SK-N-SH (cell line): Measurements from ENCODE around the gene CACNA1D. TPM values are rescaled to one million over a fixed set of nuclear protein-coding genes. Genes with fewer than 3 reads are reported as not detected.

ENCODE experiments used
- CTCF ChIA-PET: fragments of 300-600, 350-600 bp; formaldehyde crosslinking; extraction: SDS; loops from one replicate; lab custom pipeline; 2021; lab: Yijun Ruan, JAX
- POLR2A ChIA-PET: fragments of 350-600 bp; sonication (Branson Sonifier 250); formaldehyde crosslinking; extraction: SDS; loops from one replicate; lab custom pipeline; 2020; ENCODE audit warnings: antibody characterized with exemption, inconsistent platforms; lab: Yijun Ruan, JAX
- DNase-seq: peaks from one replicate; pipeline ENCODE4 v3.0.0; 2012
- H2AFZ ChIP-seq: fragments of 200-600 bp; sonication (generic); 2 replicates; pipeline ENCODE4 v1.8.1; 2016; ENCODE audit warnings: antibody characterized with exemption, mild to moderate bottlenecking, low read depth
- H3F3A ChIP-seq: fragments of 200-600 bp; sonication (generic); replicated peaks from 2 replicates; pipeline ENCODE3; 2016; ENCODE audit warnings: antibody characterized with exemption, mild to moderate bottlenecking; ENCODE audit not compliant: insufficient read depth
- H3K27ac ChIP-seq, 2 experiments: fragments of 200-500 bp in 1 of 2; fragments of 200-600 bp in 1 of 2; sonication (Bioruptor generic) in 1 of 2; sonication (generic), shearing (Covaris generic) in 1 of 2; 2 replicates each; pipeline versions ENCODE4 v1.5.1 to v1.6.1; 2014 to 2016; ENCODE audit warnings: low read depth in 2 of 2, inconsistent platforms in 1 of 2, low read length in 1 of 2, mild to moderate bottlenecking in 1 of 2, mixed read lengths in 1 of 2
- H3K27me3 ChIP-seq: fragments of 200-600 bp; sonication (generic), shearing (Covaris generic); 2 replicates; pipeline ENCODE4 v1.6.1; 2016; ENCODE audit warnings: mixed run types; ENCODE audit not compliant: insufficient read depth
- H3K36me3 ChIP-seq, 2 experiments: fragments of 200-500 bp in 1 of 2; fragments of 200-600 bp in 1 of 2; sonication (Bioruptor generic) in 1 of 2; sonication (generic) in 1 of 2; replicated peaks in 1 of 2; 2 replicates each; pipeline versions ENCODE3 to v1.5.1; 2014 to 2016; ENCODE audit warnings: low read length in 1 of 2, mild to moderate bottlenecking in 1 of 2; ENCODE audit not compliant: insufficient read depth in 2 of 2, control insufficient read depth in 1 of 2
- H3K4me1 ChIP-seq, 2 experiments: fragments of 200-500 bp in 1 of 2; fragments of 200-600 bp in 1 of 2; sonication (Bioruptor generic) in 1 of 2; sonication (generic), shearing (Covaris generic) in 1 of 2; 2 replicates each; pipeline versions ENCODE4 v1.5.1 to v1.6.1; 2014 to 2016; ENCODE audit warnings: low read depth in 1 of 2, low read length in 1 of 2, mixed run types in 1 of 2; ENCODE audit not compliant: insufficient read depth in 2 of 2, control insufficient read depth in 1 of 2
- H3K4me2 ChIP-seq: fragments of 200-600 bp; sonication (generic), shearing (Covaris generic); 2 replicates; pipeline ENCODE4 v1.6.1; 2017; ENCODE audit warnings: mixed run types
- H3K4me3 ChIP-seq, 2 experiments: fragments of 200-500 bp in 1 of 2; fragments of 200-600 bp in 1 of 2; sonication (Bioruptor generic) in 1 of 2; sonication (generic), shearing (Covaris generic) in 1 of 2; 2 replicates each; pipeline versions ENCODE4 v1.5.1 to v1.8.1; 2014 to 2016; ENCODE audit warnings: low read depth in 2 of 2, inconsistent platforms in 1 of 2, low read length in 1 of 2, mild to moderate bottlenecking in 1 of 2, mixed read lengths in 1 of 2, moderate library complexity in 1 of 2
- H3K79me2 ChIP-seq: fragments of 200-600 bp; sonication (generic); 2 replicates; pipeline ENCODE4 v1.8.1; 2017; ENCODE audit warnings: mild to moderate bottlenecking; ENCODE audit not compliant: insufficient read depth
- H3K9ac ChIP-seq: fragments of 200-600 bp; sonication (generic); 2 replicates; pipeline ENCODE4 v1.6.1; 2017; ENCODE audit warnings: mixed run types
- H3K9me2 ChIP-seq: fragments of 200-600 bp; sonication (generic); 2 replicates; pipeline ENCODE4 v1.6.1; 2017; ENCODE audit warnings: mixed run types
- H3K9me3 ChIP-seq: fragments of 200-600 bp; sonication (generic); 2 replicates; pipeline ENCODE4 v1.6.1; 2017; ENCODE audit warnings: mixed run types, mild to moderate bottlenecking, moderate library complexity
- H4K20me1 ChIP-seq: fragments of 200-600 bp; sonication (generic); 2 replicates; pipeline ENCODE4 v1.6.1; 2017; ENCODE audit warnings: mild to moderate bottlenecking, mixed run types; ENCODE audit not compliant: insufficient read depth
- CHD2 ChIP-seq: fragments of 150-350 bp; IDR thresholded peaks from 2 replicates; pipeline ENCODE4 v1.6.1; 2018; ENCODE audit warnings: low read length; ENCODE audit not compliant: partially characterized antibody
- ELF1 ChIP-seq: IDR thresholded peaks from 2 replicates; pipeline ENCODE4 v1.4.0; 2012
- EZH2phosphoT487 ChIP-seq: fragments of 200-600 bp; sonication (generic); IDR thresholded peaks from 2 replicates; pipeline ENCODE4 v1.6.1; 2017; ENCODE audit warnings: low read depth, mixed run types, mild to moderate bottlenecking, antibody characterized with exemption, moderate library complexity, borderline replicate concordance
- FOXJ3 ChIP-seq: sonication (generic); formaldehyde crosslinking; IDR thresholded peaks from 2 replicates; pipeline ENCODE4 v1.5.1; 2020; ENCODE audit warnings: mild to moderate bottlenecking, missing genetic modification reagents
- FOXM1 ChIP-seq: IDR thresholded peaks from 2 replicates; pipeline ENCODE4 v1.4.0; 2012; ENCODE audit warnings: low read depth, mild to moderate bottlenecking
- GABPA ChIP-seq: IDR thresholded peaks from 2 replicates; pipeline ENCODE4 v1.4.0; 2012; ENCODE audit warnings: low read depth, mild to moderate bottlenecking
- GATA2 ChIP-seq: sonication (generic); formaldehyde crosslinking; IDR thresholded peaks from 2 replicates; pipeline ENCODE4 v1.5.0; 2020; ENCODE audit warnings: mild to moderate bottlenecking, missing genetic modification reagents
- IRF3 ChIP-seq: fragments of 150-350 bp; IDR thresholded peaks from 2 replicates; pipeline ENCODE4 v1.6.1; 2016; ENCODE audit warnings: mild to moderate bottlenecking, low read depth, low read length
- JUND ChIP-seq: IDR thresholded peaks from 2 replicates; pipeline ENCODE4 v1.4.0; 2012
- MEF2A ChIP-seq: IDR thresholded peaks from 2 replicates; pipeline ENCODE4 v1.4.0; 2012; ENCODE audit warnings: low read depth, borderline replicate concordance
- MXI1 ChIP-seq: IDR thresholded peaks from 2 replicates; pipeline ENCODE4 v1.6.1; 2012; ENCODE audit warnings: mild to moderate bottlenecking, low read depth, low read length, improper control_type of control experiment
- NFIC ChIP-seq: IDR thresholded peaks from 2 replicates; pipeline ENCODE4 v1.4.0; 2012; ENCODE audit warnings: borderline replicate concordance
- PBX3 ChIP-seq: IDR thresholded peaks from 2 replicates; pipeline ENCODE4; 2012
- RCOR1 ChIP-seq: fragments of 150-350 bp; IDR thresholded peaks from 2 replicates; pipeline ENCODE4 v1.6.1; 2017; ENCODE audit warnings: antibody characterized with exemption, low read length
- REST ChIP-seq: IDR thresholded peaks from 2 replicates; pipeline ENCODE4 v1.6.1; 2012; ENCODE audit warnings: mild to moderate bottlenecking, low read depth, low read length, moderate library complexity
- TEAD4 ChIP-seq: IDR thresholded peaks from 2 replicates; pipeline ENCODE4 v1.4.0; 2012; ENCODE audit warnings: mild to moderate bottlenecking, borderline replicate concordance; ENCODE audit not compliant: insufficient read depth
- WGBS: methylation state at CpG from one replicate; pipeline ENCODE4 v1.1.6; 2017; ENCODE audit warnings: low lambda C conversion rate; 5-methylcytosine and 5-hydroxymethylcytosine counted together
- polyA plus RNA-seq, 3 experiments: library from polyadenylated mRNA; depleted of rRNA; stranded (reverse); fragments of >200 nt; gene quantifications; 2 replicates each; pipeline ENCODE4 v1.2.3, GENCODE V29; 2012
- TF ChIP-seq, protein P1 (sequence below): IDR thresholded peaks from 2 replicates; pipeline ENCODE4 v1.4.0; 2012; ENCODE audit warnings: low read depth, borderline replicate concordance
- TF ChIP-seq, protein P2 (sequence below): IDR thresholded peaks from 2 replicates; pipeline ENCODE4 v1.4.0; 2012; ENCODE audit warnings: low read depth

CACNA1D gene
- polyA plus RNA-seq, 1 of the 3 experiments (the other 2 are of a cell fraction), result 0.12 TPM

DNA sequence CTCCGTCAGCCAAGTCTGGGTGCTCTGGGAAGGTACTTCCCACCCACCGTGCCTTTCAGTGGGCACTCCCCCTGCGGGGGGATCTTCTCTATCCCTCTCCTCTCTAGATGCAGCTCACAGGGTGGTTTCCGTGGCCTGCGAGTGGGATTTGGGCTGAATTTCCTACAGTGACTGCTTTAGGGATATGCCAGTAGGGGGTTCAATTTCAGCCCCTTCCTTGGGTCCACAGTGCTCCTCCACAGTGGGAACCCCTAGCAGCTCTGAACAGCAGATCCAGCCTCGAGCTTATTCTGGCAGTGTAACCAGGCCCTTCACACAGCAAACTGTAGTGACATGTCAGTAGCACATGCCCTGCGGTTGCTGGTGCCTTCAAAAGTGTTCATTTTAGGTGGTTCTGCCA lies 196.1 kb downstream of the CACNA1D start:
- no peaks in the 10 kb centered on the region for H3K9me3 ChIP-seq
- no peaks in the 10 kb centered on the region for H3F3A ChIP-seq
- no peaks in the 10 kb centered on the region for H3K9me2 ChIP-seq
- H2AFZ ChIP-seq, result no peak overlapping the region
- no peak overlapping the region for H3K4me2 ChIP-seq
- no peaks in the 10 kb centered on the region for H4K20me1 ChIP-seq
- no peak overlapping the region for H3K9ac ChIP-seq
- no peaks in the 10 kb centered on the region for H3K36me3 ChIP-seq
- no peak overlapping the region for H3K4me3 ChIP-seq
- CTCF ChIA-PET, result interaction anchor here (0.9 to 7.4 kb wide), 4 partner anchors 13 to 18 kb away, joined by 3 to 45 read pairs (median 4); no protein-coding TSS in a partner anchor
- no peak overlapping the region for H3K27ac ChIP-seq
- POLR2A ChIA-PET, result no interaction called here
- no peaks in the 10 kb centered on the region for H3K27me3 ChIP-seq
- H3K79me2 ChIP-seq, result no peaks in the 10 kb centered on the region
- TF ChIP-seq IRF3 (no peak), MEF2A (no peak), GABPA (no peak), MXI1 (no peak), PBX3 (no peak), RCOR1 (no peak), GATA2 (no peak), REST (no peak), CHD2 (no peak), ELF1 (no peak), TEAD4 (no peak), EZH2phosphoT487 (no peak), FOXM1 (no peak), FOXJ3 (CRISPR knock-in tag) (no peak), NFIC (no peak), JUND (no peak)
- TF ChIP-seq, protein P1, sequence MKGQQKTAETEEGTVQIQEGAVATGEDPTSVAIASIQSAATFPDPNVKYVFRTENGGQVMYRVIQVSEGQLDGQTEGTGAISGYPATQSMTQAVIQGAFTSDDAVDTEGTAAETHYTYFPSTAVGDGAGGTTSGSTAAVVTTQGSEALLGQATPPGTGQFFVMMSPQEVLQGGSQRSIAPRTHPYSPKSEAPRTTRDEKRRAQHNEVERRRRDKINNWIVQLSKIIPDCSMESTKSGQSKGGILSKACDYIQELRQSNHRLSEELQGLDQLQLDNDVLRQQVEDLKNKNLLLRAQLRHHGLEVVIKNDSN, result no peak
- TF ChIP-seq, protein P2, sequence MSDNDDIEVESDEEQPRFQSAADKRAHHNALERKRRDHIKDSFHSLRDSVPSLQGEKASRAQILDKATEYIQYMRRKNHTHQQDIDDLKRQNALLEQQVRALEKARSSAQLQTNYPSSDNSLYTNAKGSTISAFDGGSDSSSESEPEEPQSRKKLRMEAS, result no peak
- TF ChIP-seq, all 33 proteins: peak for 0
- peaks cover 0 to 4% of the 10 kb centered on the region in 2 experiments; a peak in 1 of 4 replicates for H3K4me1 ChIP-seq
- DNase-seq, result no peak
- 39% methylated on average over 6 of the region's 7 CpGs for WGBS
